Right cardiac atrium (tissue), 5 donors: Measurements from ENCODE around the gene PDZRN3. TPM values are rescaled to one million over a fixed set of nuclear protein-coding genes. Genes with fewer than 3 reads are reported as not detected.

ENCODE experiments used
- ATAC-seq, 2 donors: fragments of 200-7000 bp; cut with Tn5 transposase; one replicate each; pipeline versions ENCODE4 v1.8.0 to v1.9.1; 2020; ENCODE audit warnings: moderate library complexity in 2 of 2, mild to moderate bottlenecking in 1 of 2
- DNase-seq, 3 donors: peaks; one replicate each; pipeline ENCODE4 v3.0.0-alpha.2; 2020
- H3K27ac ChIP-seq: one replicate; pipeline ENCODE4 v1.5.1; 2013; ENCODE audit warnings: mild to moderate bottlenecking, low read length, control low read depth, moderate library complexity
- H3K27me3 ChIP-seq: one replicate; pipeline ENCODE4 v1.6.1; 2013; ENCODE audit not compliant: control insufficient read depth, insufficient read depth
- H3K4me1 ChIP-seq: one replicate; pipeline ENCODE4 v1.6.1; 2013; ENCODE audit warnings: low read length; ENCODE audit not compliant: control insufficient read depth, insufficient read depth
- H3K4me3 ChIP-seq: one replicate; pipeline ENCODE4 v1.5.1; 2013; ENCODE audit warnings: low read length, control low read depth
- H3K9me3 ChIP-seq: one replicate; pipeline ENCODE4 v1.6.1; 2013; ENCODE audit warnings: low read length; ENCODE audit not compliant: control insufficient read depth
- WGBS: extraction: QIAGEN DNeasy Blood & Tissue Kit; methylation state at CpG from one replicate; pipeline ENCODE4 v1.1.7; 2013; 5-methylcytosine and 5-hydroxymethylcytosine counted together
- intact Hi-C, 4 donors: fragments of 100-400 bp; cut with DNase I; formaldehyde crosslinking; loops; one replicate each; pipeline versions ENCODE4 v1.11.0 to v1.14.0; 2022 to 2023
- polyA plus RNA-seq: library from polyadenylated mRNA; stranded (reverse); fragments of 200-250 nt; gene quantifications from one replicate; pipeline ENCODE4 v1.2.3, GENCODE V29; 2013
- total RNA-seq, 4 donors: library from RNA; stranded (reverse); fragmentation: NEBNext Ultra II Directional; extraction: Animal tissue kit (Norgen Biotek cat#: 25700); gene quantifications; one replicate each; pipeline ENCODE4 v1.2.1, GENCODE V29; 2021
- donor health status: healthy with polysubstance abuse.
- donor health status: DM: no; HTN: yes; CAD: no.
- donor health status: DM: no; HTN: no; CAD: no.
- donor health status: DM: no; HTN: yes; CAD: no; lungs with severe emphysema.
- donor health status: DM: yes; HTN: yes; CAD: no.

The PDZRN3 gene
- total and polyA plus RNA-seq, 5 donors, result 49.8 to 96.5 (median 70.1) TPM

- whole genome bisulfite sequencing, result 47% methylated on average over 3 of the region's 3 CpGs
- H3K4me3 ChIP-seq, result no peak overlapping the region
- peaks cover 8% of the 10 kb centered on the region for H3K4me1 ChIP-seq
- intact Hi-C loops, result no loop called here
- H3K27ac ChIP-seq, result no peak overlapping the region
- no peaks in the 10 kb centered on the region for H3K27me3 ChIP-seq
- DNase-seq, result no peak
- ATAC-seq, result no peak
- no peaks in the 10 kb centered on the region for H3K9me3 ChIP-seq
Measured at GRCh38 chr3:73591286-73591800, 33.4 kb downstream of the PDZRN3 start.

GRCh38 chr3:73586628-73587027 is 38.1 kb downstream of the PDZRN3 start:
- DNase-seq, result no peak
- intact Hi-C loops, result no loop called here
- H3K9me3 ChIP-seq, result no peaks in the 10 kb centered on the region
- H3K4me1 ChIP-seq, result peaks cover 11% of the 10 kb centered on the region
- ATAC-seq, result no peak
- H3K4me3 ChIP-seq, result no peak overlapping the region
- peak overlapping the region; percentile 78 for H3K27ac ChIP-seq
- no peaks in the 10 kb centered on the region for H3K27me3 ChIP-seq
- WGBS, result 77% methylated on average over 1 of the region's 1 CpG

- intact Hi-C loops, result no loop called here
- Histone ChIP-seq H3K4me3 (no peak overlapping the region), H3K27me3 (no peaks in the 10 kb centered on the region), H3K9me3 (no peaks in the 10 kb centered on the region), H3K4me1 (peaks cover 11% of the 10 kb centered on the region), H3K27ac (peak overlapping the region; percentile 78)
- 71% methylated on average over 4 of the region's 4 CpGs for WGBS
- ATAC-seq, result peak; percentile 67 to 79
- no peak for DNase-seq
Measured at GRCh38 chr3:73586190-73586589, 38.6 kb downstream of the PDZRN3 start.

DNA sequence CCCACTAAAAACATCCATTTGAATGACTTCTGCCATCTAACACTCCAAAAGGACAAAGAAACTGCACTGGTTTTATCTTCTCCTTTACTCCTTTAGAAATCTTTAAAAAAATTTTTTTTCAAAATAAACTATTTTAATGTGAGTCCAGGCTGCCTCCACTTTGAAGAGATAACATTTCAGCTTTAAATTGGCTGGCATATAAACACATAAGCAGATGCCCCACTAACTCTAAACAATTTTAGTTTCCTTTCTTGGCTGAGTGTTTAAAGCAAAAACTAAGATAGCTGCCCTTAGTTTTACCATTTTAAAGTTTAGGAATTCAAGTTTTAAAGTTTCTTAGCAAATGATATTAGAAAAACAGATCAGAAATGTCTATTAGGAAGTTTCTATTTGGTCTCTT is 39.9 kb downstream of the PDZRN3 start:
- Histone ChIP-seq H3K27ac (no peak overlapping the region), H3K27me3 (no peaks in the 10 kb centered on the region), H3K4me1 (peaks cover 13% of the 10 kb centered on the region), H3K9me3 (no peaks in the 10 kb centered on the region), H3K4me3 (no peak overlapping the region)
- ATAC-seq (no peak), DNase-seq (no peak)
- intact Hi-C loops, result no loop called here

DNA sequence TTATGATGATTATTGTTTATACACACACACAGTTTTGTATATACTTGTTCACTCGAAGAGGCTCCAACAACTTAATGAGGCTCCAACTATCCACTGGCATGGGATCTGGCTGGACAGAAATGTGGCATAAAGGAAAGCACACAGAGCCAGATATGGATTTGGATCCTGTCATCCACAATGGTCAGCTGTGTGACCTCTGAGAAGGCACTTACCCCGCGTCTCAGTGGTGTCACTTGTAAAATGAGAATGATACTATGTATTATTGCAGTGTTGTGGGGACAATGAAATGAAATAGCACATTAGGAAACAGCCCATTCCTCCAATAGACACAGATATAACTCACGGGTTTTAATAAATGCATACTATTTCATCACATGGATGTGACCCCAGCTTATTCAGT is 42.2 kb downstream of the PDZRN3 start:
- Histone ChIP-seq H3K4me1 (peaks cover 11% of the 10 kb centered on the region), H3K27me3 (no peaks in the 10 kb centered on the region)

DNA sequence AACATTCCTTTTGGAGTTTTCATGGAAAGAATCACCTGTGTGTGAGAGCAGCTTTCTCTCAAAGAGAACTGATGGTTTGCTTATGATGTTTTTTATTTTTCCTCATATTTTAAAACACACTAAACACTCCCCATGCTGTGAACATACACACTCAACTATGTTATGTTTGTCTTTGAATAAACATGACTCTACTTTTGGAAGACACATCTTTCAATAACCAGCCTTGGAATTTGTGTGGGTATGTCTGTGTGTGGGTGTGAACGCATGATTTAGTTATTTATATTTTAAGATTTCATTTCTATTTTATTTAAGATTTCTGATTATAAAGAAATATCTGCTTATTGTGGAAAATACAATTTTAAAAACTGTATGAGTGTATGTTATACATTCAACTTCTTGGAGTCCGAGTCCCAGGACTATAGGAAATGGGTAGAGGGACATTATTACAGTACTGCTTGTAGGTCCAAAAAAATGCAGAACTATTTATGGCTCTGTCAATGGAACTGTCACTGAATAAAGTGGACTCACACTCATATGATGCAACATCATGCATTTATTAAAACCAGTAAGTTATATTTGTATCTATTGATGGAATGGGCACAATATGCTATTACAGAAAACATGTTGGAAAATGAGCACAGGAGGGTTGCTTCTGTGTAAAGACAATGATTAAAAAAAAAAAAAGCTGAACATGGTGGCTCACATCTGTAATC is 43.5 kb downstream of the PDZRN3 start:
- H3K27me3 ChIP-seq, result no peaks in the 10 kb centered on the region
- ATAC-seq (no peak), DNase-seq (no peak)
- no peaks in the 10 kb centered on the region for H3K9me3 ChIP-seq
- intact Hi-C loops, result no loop called here
- peaks cover 11% of the 10 kb centered on the region for H3K4me1 ChIP-seq
- H3K27ac ChIP-seq, result no peak overlapping the region
- WGBS, result 86% methylated on average over 2 of the region's 2 CpGs
- no peak overlapping the region for H3K4me3 ChIP-seq

More for the DNA sequence above, 42.2 kb downstream of the PDZRN3 start:
- DNase-seq (no peak), ATAC-seq (peak in 1 of 2 donors; percentile 15)
- no peaks in the 10 kb centered on the region for H3K9me3 ChIP-seq
- 75% methylated on average over 4 of the region's 4 CpGs for WGBS
- intact Hi-C loops, result no loop called here
- no peak overlapping the region for H3K4me3 ChIP-seq
- peak overlapping the region; percentile 7 for H3K27ac ChIP-seq

DNA sequence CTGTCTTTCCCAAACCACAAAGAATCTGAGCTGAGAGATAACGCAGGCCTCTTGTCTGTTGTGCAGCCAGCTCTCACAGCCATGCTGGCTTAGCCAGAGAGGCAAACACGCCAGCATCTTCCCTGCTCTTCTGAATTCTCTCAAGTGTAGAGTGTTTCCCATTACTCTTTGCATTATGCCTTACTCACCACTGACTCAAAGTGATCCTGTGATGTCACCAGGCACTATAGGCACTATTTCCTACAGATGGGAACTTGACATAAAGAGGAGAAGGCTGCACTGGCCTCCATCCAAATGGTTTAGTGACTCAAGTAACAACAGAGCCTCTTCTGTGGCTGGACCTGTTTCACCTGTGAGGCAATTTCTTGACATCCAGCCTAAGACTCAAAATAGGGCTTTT is 44.4 kb downstream of the PDZRN3 start:
- no peaks in the 10 kb centered on the region for H3K27me3 ChIP-seq
- intact Hi-C loops, result no loop called here
- WGBS, result 36% methylated on average over 2 of the region's 2 CpGs
- no peak overlapping the region for H3K4me3 ChIP-seq
- no peak overlapping the region for H3K27ac ChIP-seq
- peaks cover 11% of the 10 kb centered on the region for H3K4me1 ChIP-seq
- ATAC-seq, result no peak
- no peaks in the 10 kb centered on the region for H3K9me3 ChIP-seq
- no peak for DNase-seq

GRCh38 chr3:73577704-73578103 is 47.0 kb downstream of the PDZRN3 start:
- intact Hi-C loops, result no loop called here
- no peaks in the 10 kb centered on the region for H3K9me3 ChIP-seq
- H3K27me3 ChIP-seq, result no peaks in the 10 kb centered on the region
- no peak for DNase-seq
- H3K27ac ChIP-seq, result no peak overlapping the region
- WGBS, result 88% methylated on average over 5 of the region's 5 CpGs
- no peak for ATAC-seq
- H3K4me3 ChIP-seq, result no peak overlapping the region
- H3K4me1 ChIP-seq, result peaks cover 12% of the 10 kb centered on the region

GRCh38 chr3:73576999-73577461 is 47.7 kb downstream of the PDZRN3 start:
- no peak overlapping the region for H3K27ac ChIP-seq
- H3K27me3 ChIP-seq, result no peaks in the 10 kb centered on the region
- H3K9me3 ChIP-seq, result no peaks in the 10 kb centered on the region
- H3K4me1 ChIP-seq, result peaks cover 10% of the 10 kb centered on the region
- ATAC-seq (no peak), DNase-seq (no peak)
- intact Hi-C loops, result no loop called here
- 47% methylated on average over 4 of the region's 4 CpGs for WGBS
- H3K4me3 ChIP-seq, result no peak overlapping the region

- Histone ChIP-seq H3K27me3 (no peaks in the 10 kb centered on the region), H3K4me1 (peaks cover 10% of the 10 kb centered on the region), H3K9me3 (no peaks in the 10 kb centered on the region), H3K4me3 (no peak overlapping the region), H3K27ac (no peak overlapping the region)
- DNase-seq, result no peak
- ATAC-seq, result no peak
- 77% methylated on average over 3 of the region's 3 CpGs for WGBS
- intact Hi-C loops, result no loop called here
Measured at GRCh38 chr3:73575953-73576352, 48.8 kb downstream of the PDZRN3 start.

DNA sequence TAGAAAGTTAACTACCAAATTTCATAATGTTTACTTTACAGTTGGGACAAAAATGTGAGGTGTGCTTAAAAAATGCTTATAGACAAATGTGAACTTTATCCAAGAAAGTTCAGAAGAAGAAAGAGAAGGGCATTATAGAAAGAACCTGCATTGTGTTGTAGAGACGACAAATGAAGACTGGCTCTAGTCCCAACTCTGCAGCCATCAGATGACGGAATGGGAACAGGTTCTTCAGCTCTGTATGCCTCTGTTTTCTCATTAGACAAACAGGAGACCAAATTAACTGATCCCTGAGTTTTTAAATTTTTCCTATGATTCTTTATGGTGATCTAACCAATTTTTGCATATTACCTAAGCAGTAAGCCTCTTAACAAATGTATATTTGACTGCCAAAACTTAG is 49.2 kb downstream of the PDZRN3 start:
- Histone ChIP-seq H3K27me3 (no peaks in the 10 kb centered on the region), H3K4me1 (peaks cover 10% of the 10 kb centered on the region), H3K4me3 (no peak overlapping the region), H3K27ac (no peak overlapping the region), H3K9me3 (no peaks in the 10 kb centered on the region)
- DNase-seq (no peak), ATAC-seq (no peak)
- 65% methylated on average over 2 of the region's 2 CpGs for WGBS
- intact Hi-C loops, result no loop called here
